Keratinocyte (primary cell): Measurements from ENCODE around the gene RCE1. TPM values are rescaled to one million over a fixed set of nuclear protein-coding genes. Genes with fewer than 3 reads are reported as not detected.

ENCODE experiments used
- DNase-seq: peaks from one replicate; pipeline ENCODE4 v3.0.0-alpha.2; 2011; ENCODE audit warnings: low read depth, missing footprints, low spot score
- FAIRE-seq: peaks from 2 replicates; lab custom pipeline; 2011; peaks lifted over from hg19 to GRCh38; lab: Jason Lieb, UNC
- H2AFZ ChIP-seq: 2 replicates; pipeline ENCODE4 v1.6.0; 2012; ENCODE audit warnings: low read length, control low read depth, inconsistent platforms; ENCODE audit not compliant: control insufficient read depth
- H3K27ac ChIP-seq: 2 replicates; pipeline ENCODE4 v1.5.1; 2011; ENCODE audit warnings: low read length; ENCODE audit not compliant: control insufficient read depth, insufficient read depth
- H3K27me3 ChIP-seq: 3 replicates; pipeline ENCODE4 v1.6.0; 2011; ENCODE audit warnings: low read length; ENCODE audit not compliant: control insufficient read depth, insufficient read depth; ENCODE audit errors: extremely low read depth
- H3K36me3 ChIP-seq, 2 experiments: 2 replicates in 1 of 2; 3 replicates in 1 of 2; pipeline ENCODE4 v1.5.1; 2011; ENCODE audit warnings: low read length in 2 of 2, mild to moderate bottlenecking in 1 of 2; ENCODE audit not compliant: control insufficient read depth in 2 of 2, insufficient read depth in 2 of 2; ENCODE audit errors: extremely low read depth in 1 of 2
- H3K4me1 ChIP-seq: 3 replicates; pipeline ENCODE4 v1.5.1; 2011; ENCODE audit warnings: low read length; ENCODE audit not compliant: control insufficient read depth, insufficient read depth; ENCODE audit errors: extremely low read depth
- H3K4me2 ChIP-seq: 3 replicates; pipeline ENCODE4 v1.6.0; 2011; ENCODE audit warnings: low read depth, low read length; ENCODE audit not compliant: control insufficient read depth, insufficient read depth; ENCODE audit errors: extremely low read depth
- H3K4me3 ChIP-seq, 3 experiments: fragments of 200-600 bp in 1 of 3; sonication (generic) in 1 of 3; 2 replicates in 2 of 3; 3 replicates in 1 of 3; pipeline ENCODE4 v1.5.1; 2011 to 2016; ENCODE audit warnings: low read length in 3 of 3, mild to moderate bottlenecking in 3 of 3, control low read depth in 2 of 3, inconsistent platforms in 1 of 3, low read depth in 1 of 3, mixed read lengths in 1 of 3, mixed run types in 1 of 3, moderate library complexity in 1 of 3; ENCODE audit not compliant: control insufficient read depth in 2 of 3, insufficient read depth in 2 of 3; ENCODE audit errors: extremely low read depth in 1 of 3
- H3K79me2 ChIP-seq: 2 replicates; pipeline ENCODE4 v1.6.0; 2012; ENCODE audit warnings: low read length; ENCODE audit not compliant: control insufficient read depth, insufficient read depth
- H3K9ac ChIP-seq: 3 replicates; pipeline ENCODE4 v1.6.0; 2011; ENCODE audit warnings: low read length; ENCODE audit not compliant: control insufficient read depth, insufficient read depth; ENCODE audit errors: extremely low read depth
- H3K9me1 ChIP-seq: 3 replicates; pipeline ENCODE4 v1.6.0; 2011; ENCODE audit warnings: low read length; ENCODE audit not compliant: control insufficient read depth, insufficient read depth; ENCODE audit errors: extremely low read depth
- H3K9me3 ChIP-seq: 2 replicates; pipeline ENCODE4 v1.5.1; 2012; ENCODE audit warnings: low read depth, low read length; ENCODE audit not compliant: control insufficient read depth
- H4K20me1 ChIP-seq: 3 replicates; pipeline ENCODE4 v1.6.0; 2011; ENCODE audit warnings: low read length; ENCODE audit not compliant: control insufficient read depth, insufficient read depth; ENCODE audit errors: extremely low read depth
- EZH2 ChIP-seq: IDR thresholded peaks from one replicate; pipeline ENCODE4 v1.6.1; 2012; ENCODE audit warnings: inconsistent platforms, mild to moderate bottlenecking, low read length, moderate library complexity
- dilution Hi-C: fragments of 300-500 bp; cut with MboI; formaldehyde crosslinking; loops from one replicate; pipeline ENCODE4 v1.7.0; 2020; ENCODE audit warnings: low sequenced_read_pairs; ENCODE audit not compliant: extremely low pct_ligation_motif_present
- polyA plus RNA-seq, 5 experiments: library from polyadenylated mRNA; depleted of rRNA in 3 of 5; stranded (reverse) in 3 of 5; stranded (forward) in 1 of 5; unstranded in 1 of 5; fragments of >200 nt; gene quantifications; 1 replicate in 1 of 5; 2 replicates in 3 of 5; 3 replicates in 1 of 5; pipeline versions ENCODE4 v1.2.1 to v1.2.3, GENCODE V29; 2011 to 2012; ENCODE audit warnings: missing spikeins in 2 of 5, low read depth in 1 of 5, low replicate concordance in 1 of 5
- TF ChIP-seq, protein P1 (sequence below), 3 experiments: IDR thresholded peaks in 1 of 3; conservative IDR thresholded peaks in 1 of 3; optimal IDR thresholded peaks in 1 of 3; 2 replicates in 2 of 3; 3 replicates in 1 of 3; pipeline versions ENCODE3 to v1.5.1; 2011; ENCODE audit warnings: low read length in 3 of 3, mild to moderate bottlenecking in 3 of 3, moderate library complexity in 2 of 3, control low read depth in 1 of 3, inconsistent platforms in 1 of 3; ENCODE audit not compliant: insufficient read depth in 2 of 3; ENCODE audit errors: extremely low read depth in 1 of 3

Gene RCE1
- polyA plus RNA-seq, 1 donor (not counting 4 experiments of a cell fraction or from before 2014, with no cell fraction given), result 11.2 TPM

DNA sequence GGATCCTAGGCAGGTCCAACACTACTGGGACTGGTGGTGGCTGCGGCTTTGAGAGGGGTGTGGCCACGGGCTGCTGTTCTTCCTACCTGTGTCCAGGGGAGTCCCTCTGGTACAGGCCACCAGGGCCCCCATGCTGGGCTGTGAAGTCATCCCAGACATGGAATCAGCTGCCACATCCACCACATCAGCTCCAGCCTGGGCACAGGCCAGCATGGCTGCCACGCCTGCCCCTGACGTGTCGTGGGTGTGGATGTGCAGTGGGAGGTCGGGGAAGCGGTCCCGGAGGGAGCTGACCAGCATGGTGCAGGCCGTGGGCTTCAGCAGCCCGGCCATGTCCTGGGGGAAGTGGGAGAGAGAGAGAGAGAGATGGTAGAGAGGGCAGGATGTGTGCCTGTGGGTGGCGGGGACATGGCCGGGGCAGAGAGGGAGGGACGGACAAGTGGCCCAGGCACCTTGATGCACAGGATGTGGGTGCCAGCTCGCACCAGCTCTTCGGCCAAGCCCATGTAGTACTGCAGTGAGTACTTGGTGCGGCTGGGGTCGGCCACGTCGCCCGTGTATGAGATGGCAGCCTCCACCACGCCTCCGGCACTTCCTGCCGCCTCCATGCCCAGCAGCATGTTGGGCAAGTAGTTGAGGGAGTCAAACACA, 7.5 kb downstream of the RCE1 start:
- no peaks in the 10 kb centered on the region for H3K79me2 ChIP-seq
- no peaks in the 10 kb centered on the region for H3K9me1 ChIP-seq
- H3K27ac ChIP-seq, result no peak overlapping the region
- no peak overlapping the region for H3K9ac ChIP-seq
- peaks cover 13 to 22% of the 10 kb centered on the region in 2 experiments for H3K36me3 ChIP-seq
- TF ChIP-seq EZH2, result no peak
- TF ChIP-seq, protein P1, sequence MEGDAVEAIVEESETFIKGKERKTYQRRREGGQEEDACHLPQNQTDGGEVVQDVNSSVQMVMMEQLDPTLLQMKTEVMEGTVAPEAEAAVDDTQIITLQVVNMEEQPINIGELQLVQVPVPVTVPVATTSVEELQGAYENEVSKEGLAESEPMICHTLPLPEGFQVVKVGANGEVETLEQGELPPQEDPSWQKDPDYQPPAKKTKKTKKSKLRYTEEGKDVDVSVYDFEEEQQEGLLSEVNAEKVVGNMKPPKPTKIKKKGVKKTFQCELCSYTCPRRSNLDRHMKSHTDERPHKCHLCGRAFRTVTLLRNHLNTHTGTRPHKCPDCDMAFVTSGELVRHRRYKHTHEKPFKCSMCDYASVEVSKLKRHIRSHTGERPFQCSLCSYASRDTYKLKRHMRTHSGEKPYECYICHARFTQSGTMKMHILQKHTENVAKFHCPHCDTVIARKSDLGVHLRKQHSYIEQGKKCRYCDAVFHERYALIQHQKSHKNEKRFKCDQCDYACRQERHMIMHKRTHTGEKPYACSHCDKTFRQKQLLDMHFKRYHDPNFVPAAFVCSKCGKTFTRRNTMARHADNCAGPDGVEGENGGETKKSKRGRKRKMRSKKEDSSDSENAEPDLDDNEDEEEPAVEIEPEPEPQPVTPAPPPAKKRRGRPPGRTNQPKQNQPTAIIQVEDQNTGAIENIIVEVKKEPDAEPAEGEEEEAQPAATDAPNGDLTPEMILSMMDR (optimal IDR thresholded peaks at IDR 0.05 in 1 of 3, IDR thresholded peaks at IDR 0.05 in 1 of 3, conservative IDR thresholded peaks at IDR 0.05 in 1 of 3; ENCODE audit: extremely low read depth in 1 of 3, insufficient read depth in 2 of 3, low read length in 3 of 3), result no peak
- FAIRE-seq (no peak), DNase-seq (no peak)
- no peak overlapping the region for H3K4me3 ChIP-seq
- peaks cover 3% of the 10 kb centered on the region for H3K4me1 ChIP-seq
- no peaks in the 10 kb centered on the region for H3K27me3 ChIP-seq
- dilution Hi-C loops, result no loop called here
- H3K4me2 ChIP-seq, result no peak overlapping the region
- H2AFZ ChIP-seq, result no peak overlapping the region
- no peaks in the 10 kb centered on the region for H4K20me1 ChIP-seq
- H3K9me3 ChIP-seq, result no peaks in the 10 kb centered on the region

DNA sequence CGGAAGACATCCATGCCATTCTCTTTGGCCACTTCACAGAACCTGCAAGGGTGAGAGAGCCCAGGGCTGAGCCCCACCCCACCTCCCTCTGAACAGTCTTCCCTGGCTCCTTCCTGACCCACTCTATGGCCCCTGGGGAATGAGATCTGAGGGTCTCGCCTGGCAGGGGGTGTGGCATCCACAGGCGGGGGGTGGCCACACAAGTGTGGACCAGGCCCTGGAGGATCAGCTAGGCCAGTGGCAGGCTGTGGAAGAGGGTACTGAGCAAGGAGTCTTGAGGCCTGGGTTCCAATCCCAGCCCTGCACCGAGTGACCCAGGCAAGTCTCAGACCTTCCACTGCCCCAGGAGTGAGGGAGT, 8.0 kb downstream of the RCE1 start:
- no peak for DNase-seq
- dilution Hi-C loops, result no loop called here
- no peak overlapping the region for H3K4me2 ChIP-seq

More for the DNA sequence above, 8.0 kb downstream of the RCE1 start:
- Histone ChIP-seq H2AFZ (no peak overlapping the region), H3K9me3 (no peaks in the 10 kb centered on the region), H3K36me3 (peaks cover 13 to 18% of the 10 kb centered on the region in 2 experiments), H3K4me3 (no peak overlapping the region), H3K4me1 (peaks cover 6% of the 10 kb centered on the region), H3K9me1 (no peaks in the 10 kb centered on the region), H3K9ac (no peak overlapping the region), H3K27me3 (no peaks in the 10 kb centered on the region), H3K79me2 (no peaks in the 10 kb centered on the region), H3K27ac (no peak overlapping the region), H4K20me1 (no peaks in the 10 kb centered on the region)
- FAIRE-seq, result no peak
- TF ChIP-seq, protein P1 (optimal IDR thresholded peaks at IDR 0.05 in 1 of 3, IDR thresholded peaks at IDR 0.05 in 1 of 3, conservative IDR thresholded peaks at IDR 0.05 in 1 of 3; ENCODE audit: extremely low read depth in 1 of 3, insufficient read depth in 2 of 3, low read length in 3 of 3), result no peak
- TF ChIP-seq EZH2, result no peak
